ENCODE results near the gene CHKA.

The CHKA gene

GRCh38 chr11:68142441-68143309, 21.5 kb upstream of the CHKA start:
- Histone ChIP-seq H3K27me3 (ENCODE audit: insufficient read depth, low read length) (no peaks in the 10 kb centered on the region), H3K36me3 (ENCODE audit: insufficient read depth, low read length) (no peaks in the 10 kb centered on the region), H3K4me1 (ENCODE audit: insufficient read depth, low read length) (no peaks in the 10 kb centered on the region), H3K27ac (ENCODE audit: low read depth, low read length) (no peak overlapping the region), H3K9me3 (ENCODE audit: insufficient read depth, low read depth, low read length) (no peaks in the 10 kb centered on the region), H3K9ac (ENCODE audit: low read depth, low read length) (no peak overlapping the region), H3K4me3 (ENCODE audit: low read length) (no peak overlapping the region)
- 89% methylated on average over 16 of the region's 16 CpGs for WGBS

GRCh38 chr11:68142028-68142412, 20.8 kb upstream of the CHKA start:
- Histone ChIP-seq H3K27ac (ENCODE audit: low read depth, low read length) (no peak overlapping the region), H3K4me3 (ENCODE audit: low read length) (no peak overlapping the region), H3K9ac (ENCODE audit: low read depth, low read length) (no peak overlapping the region), H3K9me3 (ENCODE audit: insufficient read depth, low read depth, low read length) (no peaks in the 10 kb centered on the region), H3K27me3 (ENCODE audit: insufficient read depth, low read length) (no peaks in the 10 kb centered on the region), H3K4me1 (ENCODE audit: insufficient read depth, low read length) (no peaks in the 10 kb centered on the region), H3K36me3 (ENCODE audit: insufficient read depth, low read length) (no peaks in the 10 kb centered on the region)
- WGBS, result 94% methylated on average over 13 of the region's 13 CpGs

- Histone ChIP-seq H3K9ac (ENCODE audit: low read depth, low read length) (no peak overlapping the region), H3K27me3 (ENCODE audit: insufficient read depth, low read length) (no peaks in the 10 kb centered on the region), H3K4me1 (ENCODE audit: insufficient read depth, low read length) (no peaks in the 10 kb centered on the region), H3K36me3 (ENCODE audit: insufficient read depth, low read length) (no peaks in the 10 kb centered on the region), H3K9me3 (ENCODE audit: insufficient read depth, low read depth, low read length) (no peaks in the 10 kb centered on the region), H3K27ac (ENCODE audit: low read depth, low read length) (no peak overlapping the region), H3K4me3 (ENCODE audit: low read length) (no peak overlapping the region)
- WGBS, result 84% methylated on average over 8 of the region's 8 CpGs
These were observed 20.2 kb upstream of the CHKA start for GRCh38 chr11:68141246-68142027.

GRCh38 chr11:68140496-68141245, 19.5 kb upstream of the CHKA start:
- Histone ChIP-seq H3K4me1 (ENCODE audit: insufficient read depth, low read length) (no peaks in the 10 kb centered on the region), H3K27ac (ENCODE audit: low read depth, low read length) (no peak overlapping the region), H3K27me3 (ENCODE audit: insufficient read depth, low read length) (no peaks in the 10 kb centered on the region), H3K9me3 (ENCODE audit: insufficient read depth, low read depth, low read length) (no peaks in the 10 kb centered on the region), H3K36me3 (ENCODE audit: insufficient read depth, low read length) (no peaks in the 10 kb centered on the region), H3K4me3 (ENCODE audit: low read length) (no peak overlapping the region), H3K9ac (ENCODE audit: low read depth, low read length) (no peak overlapping the region)
- WGBS, result 92% methylated on average over 9 of the region's 9 CpGs

- H3K9me3 ChIP-seq (ENCODE audit: insufficient read depth, low read depth, low read length), result peaks cover 18% of the 10 kb centered on the region
- no peak overlapping the region for H3K9ac ChIP-seq (ENCODE audit: low read depth, low read length)
- no peaks in the 10 kb centered on the region for H3K36me3 ChIP-seq (ENCODE audit: insufficient read depth, low read length)
- H3K4me3 ChIP-seq (ENCODE audit: low read length), result no peak overlapping the region
- H3K4me1 ChIP-seq (ENCODE audit: insufficient read depth, low read length), result no peaks in the 10 kb centered on the region
- no peak overlapping the region for H3K27ac ChIP-seq (ENCODE audit: low read depth, low read length)
- 92% methylated on average over 4 of the region's 4 CpGs for WGBS
- no peaks in the 10 kb centered on the region for H3K27me3 ChIP-seq (ENCODE audit: insufficient read depth, low read length)
These were observed 17.0 kb upstream of the CHKA start for GRCh38 chr11:68138237-68138636.

GRCh38 chr11:68137833-68138232, 16.6 kb upstream of the CHKA start:
- no peak overlapping the region for H3K4me3 ChIP-seq (ENCODE audit: low read length)
- H3K27me3 ChIP-seq (ENCODE audit: insufficient read depth, low read length), result no peaks in the 10 kb centered on the region
- peaks cover 19% of the 10 kb centered on the region for H3K9me3 ChIP-seq (ENCODE audit: insufficient read depth, low read depth, low read length)
- no peaks in the 10 kb centered on the region for H3K36me3 ChIP-seq (ENCODE audit: insufficient read depth, low read length)
- WGBS, result 91% methylated on average over 4 of the region's 5 CpGs
- H3K9ac ChIP-seq (ENCODE audit: low read depth, low read length), result no peak overlapping the region
- no peaks in the 10 kb centered on the region for H3K4me1 ChIP-seq (ENCODE audit: insufficient read depth, low read length)
- H3K27ac ChIP-seq (ENCODE audit: low read depth, low read length), result no peak overlapping the region

- Histone ChIP-seq H3K27ac (ENCODE audit: low read depth, low read length) (no peak overlapping the region), H3K27me3 (ENCODE audit: insufficient read depth, low read length) (no peaks in the 10 kb centered on the region), H3K4me3 (ENCODE audit: low read length) (no peak overlapping the region), H3K9ac (ENCODE audit: low read depth, low read length) (no peak overlapping the region), H3K9me3 (ENCODE audit: insufficient read depth, low read depth, low read length) (peaks cover 23% of the 10 kb centered on the region), H3K4me1 (ENCODE audit: insufficient read depth, low read length) (no peaks in the 10 kb centered on the region), H3K36me3 (ENCODE audit: insufficient read depth, low read length) (no peaks in the 10 kb centered on the region)
- WGBS, result 96% methylated on average over 8 of the region's 8 CpGs
These were observed 15.7 kb upstream of the CHKA start for GRCh38 chr11:68136866-68137265.

GRCh38 chr11:68135161-68135560, 14.0 kb upstream of the CHKA start:
- Histone ChIP-seq H3K9me3 (ENCODE audit: insufficient read depth, low read depth, low read length) (peaks cover 38% of the 10 kb centered on the region), H3K27me3 (ENCODE audit: insufficient read depth, low read length) (no peaks in the 10 kb centered on the region), H3K36me3 (ENCODE audit: insufficient read depth, low read length) (no peaks in the 10 kb centered on the region), H3K27ac (ENCODE audit: low read depth, low read length) (no peak overlapping the region), H3K4me3 (ENCODE audit: low read length) (no peak overlapping the region), H3K4me1 (ENCODE audit: insufficient read depth, low read length) (no peaks in the 10 kb centered on the region), H3K9ac (ENCODE audit: low read depth, low read length) (no peak overlapping the region)
- WGBS, result 98% methylated on average over 3 of the region's 3 CpGs

GRCh38 chr11:68133761-68134160, 12.6 kb upstream of the CHKA start:
- Histone ChIP-seq H3K9me3 (ENCODE audit: insufficient read depth, low read depth, low read length) (peaks cover 41% of the 10 kb centered on the region), H3K27ac (ENCODE audit: low read depth, low read length) (no peak overlapping the region), H3K4me1 (ENCODE audit: insufficient read depth, low read length) (peaks cover 5% of the 10 kb centered on the region), H3K4me3 (ENCODE audit: low read length) (no peak overlapping the region), H3K27me3 (ENCODE audit: insufficient read depth, low read length) (no peaks in the 10 kb centered on the region), H3K36me3 (ENCODE audit: insufficient read depth, low read length) (no peaks in the 10 kb centered on the region), H3K9ac (ENCODE audit: low read depth, low read length) (no peak overlapping the region)
- WGBS, result 89% methylated on average over 2 of the region's 2 CpGs

GRCh38 chr11:68130121-68130520, 8.9 kb upstream of the CHKA start:
- H3K27ac ChIP-seq (ENCODE audit: low read depth, low read length), result no peak overlapping the region
- no peak overlapping the region for H3K4me3 ChIP-seq (ENCODE audit: low read length)
- 91% methylated on average over 1 of the region's 1 CpG for WGBS
- peaks cover 38% of the 10 kb centered on the region for H3K9me3 ChIP-seq (ENCODE audit: insufficient read depth, low read depth, low read length)
- peaks cover 32% of the 10 kb centered on the region for H3K4me1 ChIP-seq (ENCODE audit: insufficient read depth, low read length)
- no peaks in the 10 kb centered on the region for H3K27me3 ChIP-seq (ENCODE audit: insufficient read depth, low read length)
- H3K36me3 ChIP-seq (ENCODE audit: insufficient read depth, low read length), result no peaks in the 10 kb centered on the region
- no peak overlapping the region for H3K9ac ChIP-seq (ENCODE audit: low read depth, low read length)

All from HUES64 (cell line).